MM.1S (cell line): Measurements from ENCODE around the gene FRMD4B.

Experiments used
- DNase-seq: peaks from one replicate; pipeline ENCODE4 v3.0.0-alpha.2; 2015
- H2AFZ ChIP-seq: fragments of 300-600 bp; sonication (generic); 2 replicates; pipeline ENCODE4 v1.6.0; 2016; ENCODE audit warnings: antibody characterized with exemption, low read length
- H3F3A ChIP-seq: fragments of 300-600 bp; sonication (generic); 2 replicates; pipeline ENCODE4 v1.6.1; 2016; ENCODE audit warnings: mild to moderate bottlenecking, antibody characterized with exemption, low read length, moderate library complexity, mixed read lengths; ENCODE audit not compliant: insufficient read depth
- H3K27ac ChIP-seq: fragments of 300-600 bp; sonication (generic); 2 replicates; pipeline ENCODE4 v1.5.1; 2016; ENCODE audit warnings: mild to moderate bottlenecking, low read length
- H3K27me3 ChIP-seq: fragments of 300-600 bp; sonication (generic); replicated peaks from 2 replicates; pipeline ENCODE4 v1.6.0; 2016; ENCODE audit warnings: low read length; ENCODE audit not compliant: insufficient read depth
- H3K36me3 ChIP-seq: fragments of 300-600 bp; sonication (generic); replicated peaks from 2 replicates; pipeline ENCODE4 v1.6.1; 2016; ENCODE audit warnings: mild to moderate bottlenecking, low read length, mixed read lengths; ENCODE audit not compliant: insufficient read depth
- H3K4me1 ChIP-seq: fragments of 300-600 bp; sonication (generic); 2 replicates; pipeline ENCODE4 v1.6.1; 2016; ENCODE audit warnings: low read length, mixed read lengths
- H3K4me2 ChIP-seq: fragments of 300-600 bp; sonication (generic); 2 replicates; pipeline ENCODE4 v1.6.0; 2016; ENCODE audit warnings: low read depth, low read length
- H3K4me3 ChIP-seq: fragments of 300-600 bp; sonication (generic); 2 replicates; pipeline ENCODE4 v1.5.1; 2016; ENCODE audit warnings: low read length, mixed read lengths
- H3K79me2 ChIP-seq: fragments of 300-600 bp; sonication (generic); 2 replicates; pipeline ENCODE4 v1.6.1; 2016; ENCODE audit warnings: mixed run types, low read length, mixed read lengths
- H3K9ac ChIP-seq: fragments of 300-600 bp; sonication (generic); 2 replicates; pipeline ENCODE4 v1.6.1; 2016; ENCODE audit warnings: low read length, mixed read lengths
- H3K9me2 ChIP-seq: fragments of 300-600 bp; sonication (generic); replicated peaks from 2 replicates; pipeline ENCODE4 v1.6.1; 2016; ENCODE audit warnings: mild to moderate bottlenecking, low read length, mixed read lengths; ENCODE audit not compliant: insufficient read depth
- H3K9me3 ChIP-seq: fragments of 300-600 bp; sonication (generic); replicated peaks from 2 replicates; pipeline ENCODE4 v1.6.1; 2016; ENCODE audit warnings: mild to moderate bottlenecking, low read length, mixed read lengths; ENCODE audit not compliant: insufficient read depth
- H4K20me1 ChIP-seq: fragments of 300-600 bp; sonication (generic); 2 replicates; pipeline ENCODE4 v1.6.1; 2016; ENCODE audit warnings: mild to moderate bottlenecking, low read length, moderate library complexity, mixed read lengths; ENCODE audit not compliant: insufficient read depth
- EZH2 ChIP-seq: fragments of 300-600 bp; sonication (generic); optimal IDR thresholded peaks from 2 replicates; pipeline ENCODE3; 2017; ENCODE audit warnings: low read depth, mild to moderate bottlenecking, antibody characterized with exemption, low read length, mixed read lengths
- EZH2phosphoT487 ChIP-seq: fragments of 300-600 bp; sonication (generic); IDR thresholded peaks from 2 replicates; pipeline ENCODE4 v1.6.1; 2018; ENCODE audit warnings: antibody characterized with exemption, low read length
- TF ChIP-seq, protein P1 (sequence below): fragments of 300-600 bp; sonication (generic); IDR thresholded peaks from 2 replicates; pipeline ENCODE4 v1.5.1; 2016; ENCODE audit warnings: antibody characterized with exemption, low read length, mixed read lengths

The FRMD4B gene

DNA sequence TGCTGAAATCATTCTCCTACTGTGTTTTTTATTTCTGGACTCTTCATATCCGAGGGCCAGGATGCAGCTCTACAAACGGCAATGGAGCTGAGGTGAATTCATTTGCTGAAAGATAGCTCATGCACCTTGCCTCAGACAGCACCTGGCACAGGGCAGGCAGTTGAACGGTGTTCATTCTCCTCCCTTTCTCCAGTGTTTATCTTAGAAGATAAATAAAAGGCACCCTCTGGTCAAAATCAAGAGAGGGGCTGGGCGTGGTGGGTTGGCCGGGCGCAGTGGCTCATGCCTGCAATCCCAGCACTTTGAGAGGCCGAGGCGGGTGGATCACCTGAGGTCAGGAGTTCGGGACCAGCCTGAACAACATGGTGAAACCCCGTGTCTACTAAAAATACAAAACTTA lies 184.2 kb downstream of the FRMD4B start:
- no peaks in the 10 kb centered on the region for H3K36me3 ChIP-seq
- no peaks in the 10 kb centered on the region for H3K27me3 ChIP-seq
- H3K27ac ChIP-seq: no peak overlapping the region
- no peaks in the 10 kb centered on the region for H3K9me2 ChIP-seq
- H4K20me1 ChIP-seq: no peaks in the 10 kb centered on the region
- H2AFZ ChIP-seq: no peak overlapping the region
- 0 out of 2 replicates have a peak, but pooled peaks cover 5% of the 10 kb centered on the region for H3K4me1 ChIP-seq
- no peaks in the 10 kb centered on the region for H3F3A ChIP-seq
- H3K4me2 ChIP-seq: no peak overlapping the region
- no peak for TF ChIP-seq EZH2
- TF ChIP-seq EZH2phosphoT487: no peak
- TF ChIP-seq, protein P1, sequence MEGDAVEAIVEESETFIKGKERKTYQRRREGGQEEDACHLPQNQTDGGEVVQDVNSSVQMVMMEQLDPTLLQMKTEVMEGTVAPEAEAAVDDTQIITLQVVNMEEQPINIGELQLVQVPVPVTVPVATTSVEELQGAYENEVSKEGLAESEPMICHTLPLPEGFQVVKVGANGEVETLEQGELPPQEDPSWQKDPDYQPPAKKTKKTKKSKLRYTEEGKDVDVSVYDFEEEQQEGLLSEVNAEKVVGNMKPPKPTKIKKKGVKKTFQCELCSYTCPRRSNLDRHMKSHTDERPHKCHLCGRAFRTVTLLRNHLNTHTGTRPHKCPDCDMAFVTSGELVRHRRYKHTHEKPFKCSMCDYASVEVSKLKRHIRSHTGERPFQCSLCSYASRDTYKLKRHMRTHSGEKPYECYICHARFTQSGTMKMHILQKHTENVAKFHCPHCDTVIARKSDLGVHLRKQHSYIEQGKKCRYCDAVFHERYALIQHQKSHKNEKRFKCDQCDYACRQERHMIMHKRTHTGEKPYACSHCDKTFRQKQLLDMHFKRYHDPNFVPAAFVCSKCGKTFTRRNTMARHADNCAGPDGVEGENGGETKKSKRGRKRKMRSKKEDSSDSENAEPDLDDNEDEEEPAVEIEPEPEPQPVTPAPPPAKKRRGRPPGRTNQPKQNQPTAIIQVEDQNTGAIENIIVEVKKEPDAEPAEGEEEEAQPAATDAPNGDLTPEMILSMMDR: no peak
- no peak for DNase-seq
- H3K4me3 ChIP-seq: no peak overlapping the region
- H3K9me3 ChIP-seq: no peaks in the 10 kb centered on the region
- no peaks in the 10 kb centered on the region for H3K79me2 ChIP-seq
- H3K9ac ChIP-seq: no peak overlapping the region

DNA sequence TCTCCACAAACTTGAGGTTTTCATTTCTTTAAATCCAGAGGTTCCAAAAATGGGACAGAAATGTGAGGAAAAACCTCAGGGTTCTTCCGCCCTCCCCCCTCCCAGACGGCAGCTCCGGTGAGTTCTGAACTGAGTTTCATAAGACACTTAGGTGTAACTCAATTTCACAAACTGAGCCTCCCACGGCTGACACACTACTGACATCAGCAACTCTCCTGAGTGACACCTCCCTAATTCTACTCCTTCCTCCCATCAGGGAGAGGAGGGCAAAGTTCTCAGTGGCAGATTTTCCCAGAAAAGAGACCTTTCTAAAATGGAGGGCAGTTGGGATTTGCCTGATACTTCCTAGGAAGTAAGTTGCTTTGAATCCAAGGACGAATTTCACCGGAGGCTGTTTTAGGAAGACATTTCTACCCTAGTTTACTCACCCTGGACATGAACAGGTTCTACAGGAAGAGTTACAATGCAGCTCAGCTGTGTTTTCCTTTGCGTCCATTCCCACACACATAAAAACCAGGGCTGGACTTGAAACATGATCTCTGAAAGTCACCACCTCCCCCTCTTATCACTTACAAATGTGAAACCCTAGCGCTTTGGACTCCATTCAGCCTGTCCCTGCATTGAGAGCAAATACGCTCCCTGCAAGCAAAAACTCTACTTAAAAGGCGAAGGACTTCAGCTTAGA lies 185.4 kb downstream of the FRMD4B start:
- Histone ChIP-seq H3K9ac (peak overlapping the region; percentile 45; the same call in 1 of the 2 replicates), H3K9me3 (no peaks in the 10 kb centered on the region), H3K27me3 (no peaks in the 10 kb centered on the region), H3K79me2 (no peaks in the 10 kb centered on the region), H3K36me3 (no peaks in the 10 kb centered on the region), H3K4me3 (peak overlapping the region; percentile 61), H3K4me2 (peak overlapping the region; percentile 59; the same call in 1 of the 2 replicates), H3F3A (no peaks in the 10 kb centered on the region), H2AFZ (peak overlapping the region; percentile 48), H3K4me1 (0 out of 2 replicates have a peak, but pooled peaks cover 5% of the 10 kb centered on the region), H3K27ac (no peak overlapping the region), H4K20me1 (no peaks in the 10 kb centered on the region), H3K9me2 (no peaks in the 10 kb centered on the region)
- TF ChIP-seq EZH2 (no peak), EZH2phosphoT487 (no peak)
- TF ChIP-seq, protein P1: no peak
- DNase-seq: peak; percentile 34

DNA sequence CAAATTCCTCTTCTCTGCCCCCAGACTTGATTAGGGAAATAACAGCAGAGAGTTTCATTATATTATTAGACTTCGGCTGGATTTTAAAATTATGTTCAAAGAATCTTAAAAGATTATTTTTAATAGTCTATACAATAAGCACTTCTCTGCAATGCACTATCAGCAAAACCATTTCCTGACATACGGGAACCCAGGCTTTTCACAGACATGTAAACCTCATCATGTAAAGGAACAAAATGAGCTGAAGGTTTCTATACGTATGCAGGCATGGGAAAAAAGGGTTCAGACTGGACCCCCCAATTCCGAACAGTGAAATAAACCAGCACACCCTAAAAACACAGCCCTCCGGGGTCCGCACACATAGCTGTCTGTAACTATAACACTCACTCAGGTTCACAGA lies 185.9 kb downstream of the FRMD4B start:
- 0 out of 2 replicates have a peak, but pooled peaks cover 5% of the 10 kb centered on the region for H3K4me1 ChIP-seq
- peak overlapping the region; percentile 48 for H2AFZ ChIP-seq
- H3K9me2 ChIP-seq: no peaks in the 10 kb centered on the region
- H3K36me3 ChIP-seq: no peaks in the 10 kb centered on the region
- no peak for DNase-seq
- H4K20me1 ChIP-seq: no peaks in the 10 kb centered on the region
- H3K9me3 ChIP-seq: no peaks in the 10 kb centered on the region
- H3K9ac ChIP-seq: peak overlapping the region; percentile 45
- peak overlapping the region; percentile 21; the same call in 1 of the 2 replicates for H3K27ac ChIP-seq
- peak overlapping the region; percentile 61 for H3K4me3 ChIP-seq
- no peaks in the 10 kb centered on the region for H3K79me2 ChIP-seq
- TF ChIP-seq EZH2phosphoT487 (no peak), EZH2 (no peak)
- TF ChIP-seq, protein P1: no peak
- no peaks in the 10 kb centered on the region for H3F3A ChIP-seq
- peak overlapping the region; percentile 59 for H3K4me2 ChIP-seq
- no peaks in the 10 kb centered on the region for H3K27me3 ChIP-seq
